Vagina (tissue), 2 donors: ENCODE results near the gene PTPN11.

Source experiments
- CTCF ChIP-seq, 3 experiments: fragments of 450-650 bp in 2 of 3; fragments of 200-600 bp in 1 of 3; sonication (generic) in 1 of 3; IDR thresholded peaks; one replicate each; pipeline ENCODE4 v1.5.1; 2017 to 2019; ENCODE audit warnings: antibody characterized with exemption in 3 of 3, mild to moderate bottlenecking in 2 of 3, moderate library complexity in 2 of 3
- POLR2A ChIP-seq, 2 donors: fragments of 450-650 bp; IDR thresholded peaks; one replicate each; pipeline ENCODE4 v1.6.1; 2017; ENCODE audit warnings: antibody characterized with exemption in 2 of 2, mild to moderate bottlenecking in 2 of 2, moderate library complexity in 2 of 2
- POLR2AphosphoS5 ChIP-seq, 2 donors: sonication (generic); formaldehyde crosslinking; IDR thresholded peaks; one replicate each; pipeline ENCODE4 v1.9.0; 2017; ENCODE audit warnings: antibody characterized with exemption in 2 of 2, mild to moderate bottlenecking in 2 of 2, low read depth in 1 of 2; ENCODE audit not compliant: insufficient read depth in 1 of 2

GRCh38 chr12:112515868-112516267 is 97.1 kb downstream of the PTPN11 start:
- no peak for TF ChIP-seq CTCF (IDR thresholded peaks at IDR 0.05)
- no peak for TF ChIP-seq POLR2AphosphoS5 (IDR thresholded peaks at IDR 0.05; ENCODE audit: insufficient read depth in 1 of 2, low read depth in 1 of 2)
- no peak for TF ChIP-seq POLR2A (IDR thresholded peaks at IDR 0.05)
